ENCODE measurements around the gene PKDCC.

PKDCC gene

DNA sequence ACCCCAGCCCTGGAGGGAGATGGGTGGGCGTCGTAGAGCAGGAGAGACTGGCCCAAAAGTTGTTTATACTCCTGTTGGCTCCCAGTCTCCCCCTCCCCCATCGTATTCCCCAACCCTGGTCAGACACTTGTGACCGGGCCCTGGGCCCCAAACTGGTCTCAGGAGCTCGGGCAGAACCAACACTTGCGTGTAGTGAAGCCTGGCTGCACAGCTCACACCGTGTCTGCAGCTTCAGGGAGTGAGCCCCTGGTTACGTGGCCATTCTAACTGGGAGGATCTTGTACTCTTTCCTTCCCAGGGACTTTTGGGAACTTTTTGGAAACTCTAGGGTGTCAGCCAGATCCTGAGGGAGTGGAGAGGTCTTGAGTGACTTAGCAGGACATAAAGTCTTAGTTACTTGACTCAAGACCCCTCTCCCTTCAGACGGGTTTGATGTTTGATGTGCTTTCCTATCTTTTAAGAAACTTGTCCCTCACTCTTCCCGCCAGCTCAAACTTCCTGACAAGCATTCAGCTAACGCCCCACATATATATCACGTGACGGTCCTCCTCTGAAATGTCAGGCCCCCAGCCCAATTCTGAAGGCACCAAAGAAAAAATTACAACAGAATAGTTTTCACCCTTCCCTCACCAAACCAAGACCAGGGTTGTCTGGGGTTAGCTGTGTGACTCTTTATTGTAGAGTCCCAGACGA is 2.3 kb downstream of the PKDCC start:
- DNase-seq (ENCODE audit: low read depth in 2 of 2), result no peak

DNA sequence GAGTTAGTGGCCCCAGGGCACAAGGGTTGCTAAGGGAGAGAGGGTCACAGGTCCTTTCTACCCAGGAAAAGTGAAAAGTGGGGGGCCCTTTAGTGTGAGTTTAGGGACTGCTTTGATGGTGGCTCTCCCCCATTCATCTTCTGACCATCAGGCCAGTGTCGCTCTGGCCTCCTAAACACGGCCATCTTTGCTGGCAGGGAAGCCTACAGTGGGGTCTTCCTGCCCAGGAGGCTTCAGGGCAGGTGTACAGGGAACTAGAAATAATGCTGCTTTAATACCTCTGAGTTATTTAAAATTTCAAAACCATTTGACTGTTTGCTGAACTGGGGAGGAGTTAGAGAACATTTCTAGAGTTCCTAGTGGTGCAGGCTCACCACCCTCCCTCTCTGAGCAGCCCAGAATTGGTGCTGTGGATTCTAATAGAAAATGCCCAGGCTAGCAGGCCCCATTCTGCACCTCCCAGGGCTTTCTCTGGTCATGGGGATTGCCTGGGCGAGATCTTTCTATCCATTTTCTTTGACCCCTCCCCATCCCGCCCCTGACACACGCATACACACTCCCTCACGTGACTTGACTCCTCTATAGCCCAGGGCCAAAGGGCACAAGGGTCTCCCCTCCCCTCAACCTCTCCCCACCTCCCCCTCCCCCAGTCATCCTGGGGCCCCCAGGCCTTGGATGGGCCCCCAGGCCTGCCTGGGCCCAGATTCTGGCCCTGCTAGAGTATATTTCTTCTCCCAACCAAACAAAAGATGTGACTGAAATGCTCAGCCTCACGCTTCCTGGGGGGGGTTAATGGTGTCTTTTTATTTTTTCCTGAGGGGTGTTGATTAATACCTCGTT is 3.1 kb downstream of the PKDCC start:
- no peak for DNase-seq (ENCODE audit: low read depth in 2 of 2)

GRCh38 chr2:42051543-42052235 is 3.9 kb downstream of the PKDCC start:
- no peak for DNase-seq (ENCODE audit: low read depth in 2 of 2)

DNA sequence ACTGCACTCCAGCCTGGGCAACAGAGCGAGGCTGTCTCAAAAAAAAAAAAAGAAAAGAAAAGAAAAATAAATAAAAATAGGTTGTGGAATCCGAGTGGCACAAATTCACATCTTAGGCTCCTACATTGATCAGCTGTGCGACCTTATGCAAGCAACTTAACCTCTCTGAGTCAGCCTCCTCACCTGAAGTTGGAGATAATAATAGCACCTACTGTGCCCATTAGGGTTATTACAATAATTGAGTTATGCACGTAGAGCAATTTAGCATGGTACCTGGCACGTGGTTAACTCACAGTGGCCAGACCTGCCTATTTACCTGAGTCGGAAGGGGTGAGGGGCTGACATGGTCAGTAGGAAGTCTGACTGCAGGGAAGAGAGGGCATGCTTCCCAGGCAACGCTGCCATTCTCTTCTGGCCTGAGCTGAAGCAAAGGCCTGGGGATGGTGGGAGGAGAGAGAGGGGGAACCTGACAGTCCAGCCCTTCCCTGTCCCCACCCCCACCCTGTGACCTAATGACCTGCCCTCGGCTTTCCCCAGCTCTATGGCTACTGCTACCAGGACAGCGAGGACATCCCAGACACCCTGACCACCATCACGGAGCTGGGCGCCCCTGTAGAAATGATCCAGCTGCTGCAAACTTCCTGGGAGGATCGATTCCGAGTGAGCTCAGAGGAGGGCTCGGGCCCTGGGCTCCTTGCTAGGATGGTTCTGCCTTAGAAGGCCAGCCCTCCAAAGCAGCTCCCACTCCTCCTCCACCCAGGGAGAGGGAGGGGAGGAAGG is 5.1 kb downstream of the PKDCC start:
- DNase-seq (ENCODE audit: low read depth in 2 of 2), result no peak

DNA sequence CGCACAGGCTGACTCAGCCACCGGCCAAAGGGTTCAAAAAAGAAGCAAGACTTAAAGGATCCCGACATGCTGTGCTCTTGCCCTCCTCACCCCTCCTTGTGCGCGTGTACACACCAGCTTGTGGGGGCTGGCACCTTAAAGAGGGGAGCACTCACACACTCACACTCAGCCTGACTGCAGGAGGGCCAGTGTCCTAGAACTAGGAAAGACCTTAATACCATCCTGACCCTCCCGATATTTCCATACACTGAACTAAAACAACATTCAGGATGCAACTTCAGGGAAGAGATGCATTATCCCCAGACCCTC is 5.6 kb downstream of the PKDCC start:
- no peak for DNase-seq (ENCODE audit: low read depth in 2 of 2)

- DNase-seq (ENCODE audit: low read depth in 2 of 2), result no peak
These were observed 6.2 kb downstream of the PKDCC start for GRCh38 chr2:42053791-42054701.

DNA sequence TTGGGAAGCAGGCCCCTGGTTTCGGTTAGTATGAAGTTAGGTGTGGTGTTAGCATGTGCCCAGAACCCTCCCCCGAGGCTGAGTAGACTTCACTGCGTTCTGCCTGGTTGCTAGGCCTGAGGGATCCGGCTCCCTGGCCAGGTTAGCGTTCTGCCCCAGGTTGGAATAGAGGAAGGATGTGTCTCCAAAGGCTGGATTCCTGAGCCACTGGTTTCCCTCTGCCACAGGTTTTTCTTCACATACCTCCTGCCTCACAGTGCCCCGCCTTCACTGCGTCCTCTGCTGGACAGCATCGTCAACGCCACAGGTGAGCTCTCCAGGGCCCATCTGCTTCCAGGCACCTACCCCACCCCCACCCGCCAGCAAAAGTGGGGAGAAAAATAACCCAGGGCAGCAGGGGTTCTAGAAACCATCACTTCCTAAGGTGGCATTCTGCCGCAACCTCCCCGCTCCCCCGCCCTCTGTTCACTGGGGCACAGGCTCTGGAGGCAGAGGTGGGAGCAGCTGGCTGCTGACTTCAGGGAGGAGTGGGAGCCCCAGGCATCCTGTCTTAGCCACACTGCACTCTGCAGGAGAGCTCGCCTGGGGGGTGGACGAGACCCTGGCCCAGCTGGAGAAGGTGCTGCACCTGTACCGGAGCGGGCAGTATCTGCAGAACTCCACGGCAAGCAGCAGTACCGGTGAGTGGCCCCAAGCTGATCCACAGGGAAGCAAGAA is 7.1 kb downstream of the PKDCC start:
- no peak for DNase-seq (ENCODE audit: low read depth in 2 of 2)

DNA sequence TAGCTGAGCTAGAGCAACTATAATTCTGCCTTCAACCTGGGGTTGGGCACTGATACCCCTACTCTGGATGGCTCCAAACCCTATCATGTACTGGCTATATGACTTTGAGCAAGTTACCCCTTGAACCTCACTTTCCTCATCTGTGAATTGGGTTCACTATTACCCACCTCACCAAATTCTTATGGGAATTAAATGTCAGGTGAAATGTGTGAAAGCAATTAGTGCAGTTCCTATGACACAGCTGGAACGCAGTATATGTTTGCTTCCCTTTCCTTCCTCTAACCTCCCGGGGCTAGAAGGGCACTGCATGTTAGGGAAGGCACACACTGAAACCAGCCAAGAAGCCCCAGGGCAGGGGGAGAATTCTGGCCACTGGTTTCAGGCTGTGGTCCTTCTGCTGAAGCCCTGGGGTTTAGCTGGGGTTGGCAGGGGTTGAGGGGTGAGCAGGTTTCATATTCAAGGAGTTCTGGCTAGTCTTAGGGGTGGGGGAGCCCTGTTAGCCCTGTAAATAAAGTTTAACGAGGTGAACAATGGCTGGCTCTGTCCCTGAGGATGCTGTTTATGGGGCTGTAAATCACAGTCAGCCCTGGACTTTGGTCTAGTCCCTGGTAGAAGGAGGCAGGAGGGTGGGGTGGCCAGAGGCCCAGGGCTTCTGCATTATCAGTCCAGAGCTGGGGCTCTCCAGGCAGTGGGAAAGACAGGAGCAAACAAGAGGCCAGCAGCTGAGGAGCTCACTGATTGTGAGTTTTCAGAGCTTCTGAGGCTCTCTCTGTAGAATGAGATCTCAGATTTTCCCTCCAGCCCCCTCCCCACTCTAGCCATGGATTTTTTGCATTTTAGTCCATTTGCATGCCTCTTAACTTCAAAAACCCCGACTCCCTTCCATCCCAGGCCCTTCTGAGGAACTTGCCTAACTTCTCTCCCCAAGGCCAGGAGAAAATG is 8.0 kb downstream of the PKDCC start:
- DNase-seq (ENCODE audit: low read depth in 2 of 2), result no peak

DNA sequence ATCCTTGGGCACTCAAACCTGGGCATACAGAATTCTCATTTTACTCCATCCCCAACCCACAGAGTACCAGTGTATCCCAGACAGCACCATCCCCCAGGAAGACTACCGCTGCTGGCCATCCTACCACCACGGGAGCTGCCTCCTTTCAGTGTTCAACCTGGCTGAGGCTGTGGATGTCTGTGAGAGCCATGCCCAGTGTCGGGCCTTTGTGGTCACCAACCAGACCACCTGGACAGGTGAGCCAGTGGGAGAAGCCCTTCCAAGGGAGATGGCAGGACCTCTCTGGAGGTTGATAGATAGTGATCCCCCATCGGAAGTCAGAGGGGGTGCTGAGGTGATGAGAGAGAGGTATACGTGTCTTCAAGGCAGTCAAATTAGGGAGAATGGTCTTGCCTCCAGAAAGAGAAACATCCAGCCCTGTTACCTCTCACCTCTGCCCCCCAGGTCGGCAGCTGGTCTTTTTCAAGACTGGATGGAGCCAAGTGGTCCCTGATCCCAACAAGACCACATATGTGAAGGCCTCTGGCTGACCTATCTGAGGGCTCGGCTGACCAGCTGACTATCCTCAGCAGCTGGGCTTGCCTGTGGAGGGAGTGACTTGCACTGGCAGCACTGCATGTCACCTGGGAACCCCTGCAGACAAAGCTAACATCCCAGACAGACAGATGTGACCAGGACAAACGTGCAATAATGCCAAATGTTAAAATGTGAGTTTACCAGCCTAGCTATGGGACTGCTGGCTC is 9.5 kb downstream of the PKDCC start:
- DNase-seq (ENCODE audit: low read depth in 2 of 2), result no peak

GRCh38 chr2:42057902-42058450 is 10.2 kb downstream of the PKDCC start:
- DNase-seq (ENCODE audit: low read depth in 2 of 2), result no peak

DNA sequence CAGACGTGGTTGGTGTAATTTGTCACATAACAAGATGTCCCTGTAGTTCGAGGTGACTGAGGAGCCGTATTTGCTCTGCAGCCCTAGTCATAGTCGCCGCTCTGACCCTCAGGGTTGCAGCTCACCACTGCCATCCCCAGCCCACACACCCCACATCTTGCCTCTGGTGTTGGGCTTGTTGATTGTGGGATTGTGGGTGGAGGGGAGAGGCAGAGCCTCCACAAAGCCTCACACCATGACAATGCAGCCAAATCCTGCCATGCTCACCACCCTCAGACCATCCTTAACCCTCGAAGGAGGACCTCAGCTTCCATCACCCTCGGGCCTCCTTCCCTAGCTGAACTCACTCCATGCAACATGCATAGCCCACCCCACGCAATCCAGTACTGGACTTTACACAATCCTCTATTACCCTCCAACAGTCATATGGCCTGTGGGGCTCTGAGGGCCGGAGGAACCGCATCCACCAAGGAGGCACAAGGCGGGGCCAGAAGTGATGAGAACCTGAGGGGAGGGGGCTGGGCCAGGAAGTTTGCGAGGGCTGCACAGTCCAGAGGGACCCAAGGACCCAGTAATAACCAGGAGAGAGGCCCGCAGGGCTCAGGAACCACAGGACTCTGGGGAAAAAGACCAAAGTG is 11.6 kb downstream of the PKDCC start:
- DNase-seq (ENCODE audit: low read depth in 2 of 2), result no peak

DNA sequence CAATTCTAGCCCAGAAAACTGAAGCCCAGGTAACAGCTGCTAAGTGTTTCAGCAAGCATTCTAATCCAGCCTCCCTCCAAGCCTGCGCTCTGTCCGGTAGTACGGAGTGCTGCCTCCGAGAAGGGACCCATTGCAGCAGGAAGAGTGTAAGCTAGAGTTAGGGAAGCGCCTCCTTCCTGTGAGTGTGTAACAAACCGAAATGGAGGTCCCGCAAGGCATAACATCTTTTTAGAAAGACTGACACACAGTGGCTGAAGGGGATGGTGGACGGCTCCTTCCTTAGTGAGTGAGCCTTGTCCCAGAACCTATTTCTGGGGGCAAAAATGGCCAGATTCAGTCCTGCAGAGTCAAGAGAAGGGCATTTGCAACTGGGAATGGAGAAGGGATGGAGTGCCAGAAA is 12.2 kb downstream of the PKDCC start:
- no peak for DNase-seq (ENCODE audit: low read depth in 2 of 2)

DNA sequence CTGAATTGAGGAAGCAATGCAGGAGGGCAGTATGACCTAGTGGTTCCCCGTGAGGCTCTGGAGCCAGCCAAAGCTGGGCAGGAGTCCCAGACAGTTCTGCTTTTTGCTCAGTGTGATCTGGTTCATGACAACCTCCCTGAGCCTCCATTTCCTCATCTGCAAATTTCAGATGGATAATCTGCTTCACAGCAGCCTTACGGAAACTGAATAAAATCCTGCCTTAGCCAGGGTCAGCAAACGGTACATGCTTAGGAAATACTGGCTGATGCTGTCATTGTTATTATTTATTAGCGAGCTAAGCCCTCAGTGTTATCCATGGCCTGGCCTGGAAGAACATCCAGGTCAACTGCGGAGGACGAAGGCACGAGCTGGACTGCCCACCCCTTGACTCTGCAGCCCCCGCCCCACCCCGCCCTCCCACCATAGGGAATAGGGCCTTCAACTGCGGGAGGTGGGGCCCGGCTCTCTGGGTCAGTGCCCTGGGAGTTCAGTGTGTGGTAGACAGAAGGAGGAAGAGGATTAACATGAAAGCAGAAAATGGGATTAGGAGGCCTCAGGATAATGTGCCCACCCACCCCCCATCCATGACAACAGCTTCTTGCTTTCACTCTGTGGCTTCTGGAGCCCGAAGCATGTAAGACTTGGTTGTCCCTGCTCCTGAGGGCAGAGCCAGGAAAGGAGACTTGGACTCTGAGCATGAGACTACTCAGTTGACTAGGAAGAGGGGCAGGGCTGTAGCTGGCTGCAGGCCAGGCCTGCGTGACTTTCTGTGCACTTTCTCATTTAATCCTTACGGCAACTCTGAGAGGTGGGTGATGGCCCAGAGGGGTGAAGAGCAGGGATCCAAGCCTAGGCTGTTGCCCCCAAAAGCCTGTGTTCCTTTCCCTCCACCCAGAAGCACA is 13.1 kb downstream of the PKDCC start:
- no peak for DNase-seq (ENCODE audit: low read depth in 2 of 2)

- DNase-seq (ENCODE audit: low read depth in 2 of 2), result no peak
These were observed 14.0 kb downstream of the PKDCC start for GRCh38 chr2:42061839-42062238.

DNA sequence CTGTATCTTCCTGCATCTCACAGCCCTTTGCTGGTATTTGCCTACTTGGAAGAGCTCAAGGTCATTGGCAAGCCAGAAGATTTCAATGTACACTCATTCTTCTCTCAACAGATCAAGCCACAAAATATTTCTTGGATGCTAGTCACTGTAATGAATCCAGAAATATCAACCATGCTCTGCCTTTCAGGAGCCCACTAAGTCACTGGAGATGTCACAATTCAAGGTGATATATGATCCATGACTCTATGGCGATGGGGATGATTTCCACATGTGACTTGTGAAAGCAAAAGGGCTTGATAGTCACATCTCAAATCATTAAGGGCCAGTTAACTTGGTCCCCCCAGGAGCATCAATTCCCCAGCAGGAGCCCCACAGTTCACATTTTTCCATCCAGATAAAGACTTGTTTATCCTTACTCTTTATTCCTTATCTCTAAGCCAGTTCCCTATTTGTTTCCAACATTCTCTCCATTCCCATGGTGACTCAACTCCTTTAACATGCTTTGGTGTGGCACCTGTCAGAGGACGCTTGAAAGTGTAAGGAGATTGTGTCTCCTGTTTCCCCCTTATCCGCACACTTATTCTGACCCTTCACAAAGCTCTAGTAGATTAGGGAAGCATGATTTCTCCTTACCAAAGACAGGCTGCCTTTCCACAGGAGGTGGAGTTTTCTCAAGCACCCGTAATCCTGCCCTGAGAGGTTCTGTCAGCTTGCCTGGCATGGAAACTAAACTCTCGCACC is 15.8 kb downstream of the PKDCC start:
- no peak for DNase-seq (ENCODE audit: low read depth in 2 of 2)

DNA sequence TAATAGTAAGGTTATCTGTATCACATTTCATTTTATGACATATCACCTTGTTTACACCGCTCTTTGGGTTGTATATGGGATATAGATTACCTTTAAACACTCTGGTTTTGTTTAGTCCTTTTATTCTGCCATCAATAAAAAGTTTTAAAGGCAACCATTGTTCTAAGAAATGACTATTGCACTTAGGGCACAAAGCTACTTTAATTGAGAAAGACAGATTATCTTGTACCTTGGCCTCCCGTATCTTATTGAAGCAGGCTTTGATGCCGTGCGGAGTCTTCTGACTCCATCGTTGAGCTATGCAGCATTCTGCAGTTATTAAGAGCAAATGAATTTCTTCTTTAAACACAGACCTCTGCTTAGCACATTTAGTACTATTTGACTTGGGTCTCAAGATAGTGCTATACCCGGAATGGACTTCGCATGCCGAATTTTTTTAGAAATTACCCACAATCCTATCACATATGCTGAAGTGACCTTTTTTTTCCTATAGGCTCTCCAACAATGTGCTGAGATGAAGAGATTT is 16.7 kb downstream of the PKDCC start:
- no peak for DNase-seq (ENCODE audit: low read depth in 2 of 2)

Measured in stimulated activated CD8-positive, alpha-beta memory T cell treated with anti-CD3 and anti-CD28 coated beads, Interleukin-2, amount 100 ng/mL, for 48 hours (primary cell).